ENCODE results near the gene TMCO6.

DNA sequence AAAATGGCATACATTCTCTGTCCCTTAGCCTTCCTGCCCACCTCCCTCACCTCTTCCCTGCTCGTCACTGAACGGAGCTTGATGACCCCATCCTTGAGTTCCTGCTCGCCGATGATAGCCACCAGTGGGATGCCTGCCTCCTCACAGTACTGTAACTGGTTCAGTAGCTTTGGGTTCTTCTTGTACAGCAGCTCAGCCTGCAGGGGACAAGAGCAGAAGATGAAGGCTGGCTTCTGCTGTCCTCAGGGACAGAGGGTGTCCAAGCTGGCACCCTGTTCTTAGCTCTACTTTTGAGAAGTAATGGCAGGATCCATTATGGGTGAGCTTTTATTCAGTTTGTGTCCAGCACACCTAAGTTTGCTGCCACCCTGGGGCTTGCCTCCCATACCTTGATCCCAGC is 35.4 kb downstream of the TMCO6 start:
- TF ChIP-seq, protein P1, sequence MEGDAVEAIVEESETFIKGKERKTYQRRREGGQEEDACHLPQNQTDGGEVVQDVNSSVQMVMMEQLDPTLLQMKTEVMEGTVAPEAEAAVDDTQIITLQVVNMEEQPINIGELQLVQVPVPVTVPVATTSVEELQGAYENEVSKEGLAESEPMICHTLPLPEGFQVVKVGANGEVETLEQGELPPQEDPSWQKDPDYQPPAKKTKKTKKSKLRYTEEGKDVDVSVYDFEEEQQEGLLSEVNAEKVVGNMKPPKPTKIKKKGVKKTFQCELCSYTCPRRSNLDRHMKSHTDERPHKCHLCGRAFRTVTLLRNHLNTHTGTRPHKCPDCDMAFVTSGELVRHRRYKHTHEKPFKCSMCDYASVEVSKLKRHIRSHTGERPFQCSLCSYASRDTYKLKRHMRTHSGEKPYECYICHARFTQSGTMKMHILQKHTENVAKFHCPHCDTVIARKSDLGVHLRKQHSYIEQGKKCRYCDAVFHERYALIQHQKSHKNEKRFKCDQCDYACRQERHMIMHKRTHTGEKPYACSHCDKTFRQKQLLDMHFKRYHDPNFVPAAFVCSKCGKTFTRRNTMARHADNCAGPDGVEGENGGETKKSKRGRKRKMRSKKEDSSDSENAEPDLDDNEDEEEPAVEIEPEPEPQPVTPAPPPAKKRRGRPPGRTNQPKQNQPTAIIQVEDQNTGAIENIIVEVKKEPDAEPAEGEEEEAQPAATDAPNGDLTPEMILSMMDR (tag by site-specific recombination; IDR thresholded peaks at IDR 0.05) = no peak
- TF ChIP-seq ZBTB17 (tag by site-specific recombination; IDR thresholded peaks at IDR 0.05) = no peak
- TF ChIP-seq, protein P2, sequence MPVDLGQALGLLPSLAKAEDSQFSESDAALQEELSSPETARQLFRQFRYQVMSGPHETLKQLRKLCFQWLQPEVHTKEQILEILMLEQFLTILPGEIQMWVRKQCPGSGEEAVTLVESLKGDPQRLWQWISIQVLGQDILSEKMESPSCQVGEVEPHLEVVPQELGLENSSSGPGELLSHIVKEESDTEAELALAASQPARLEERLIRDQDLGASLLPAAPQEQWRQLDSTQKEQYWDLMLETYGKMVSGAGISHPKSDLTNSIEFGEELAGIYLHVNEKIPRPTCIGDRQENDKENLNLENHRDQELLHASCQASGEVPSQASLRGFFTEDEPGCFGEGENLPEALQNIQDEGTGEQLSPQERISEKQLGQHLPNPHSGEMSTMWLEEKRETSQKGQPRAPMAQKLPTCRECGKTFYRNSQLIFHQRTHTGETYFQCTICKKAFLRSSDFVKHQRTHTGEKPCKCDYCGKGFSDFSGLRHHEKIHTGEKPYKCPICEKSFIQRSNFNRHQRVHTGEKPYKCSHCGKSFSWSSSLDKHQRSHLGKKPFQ (tag by site-specific recombination; IDR thresholded peaks at IDR 0.05) = no peak

Data from HEK293 (cell line).